Measurements from ENCODE around the gene KISS1.

DNA sequence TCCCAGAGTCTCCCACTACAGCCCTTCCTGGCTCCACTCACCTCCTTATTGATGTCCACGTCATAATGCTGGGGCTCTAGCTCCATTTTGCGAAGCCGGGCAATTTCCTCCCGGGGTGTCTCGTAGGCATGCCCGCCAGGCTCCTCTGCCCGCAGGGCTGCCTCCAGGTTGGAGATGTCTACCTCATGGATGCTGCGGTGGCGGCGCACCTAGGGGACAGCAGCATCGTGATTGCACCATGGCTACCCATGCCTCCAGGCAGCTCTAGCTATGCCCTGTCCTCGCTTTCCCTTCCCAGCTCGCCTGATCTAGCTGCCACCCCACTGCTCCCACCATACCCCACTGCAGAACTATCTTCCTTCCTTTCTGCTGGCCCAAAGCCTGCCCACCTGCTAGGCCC is 32.6 kb upstream of the KISS1 start:
- TF ChIP-seq, protein P1, sequence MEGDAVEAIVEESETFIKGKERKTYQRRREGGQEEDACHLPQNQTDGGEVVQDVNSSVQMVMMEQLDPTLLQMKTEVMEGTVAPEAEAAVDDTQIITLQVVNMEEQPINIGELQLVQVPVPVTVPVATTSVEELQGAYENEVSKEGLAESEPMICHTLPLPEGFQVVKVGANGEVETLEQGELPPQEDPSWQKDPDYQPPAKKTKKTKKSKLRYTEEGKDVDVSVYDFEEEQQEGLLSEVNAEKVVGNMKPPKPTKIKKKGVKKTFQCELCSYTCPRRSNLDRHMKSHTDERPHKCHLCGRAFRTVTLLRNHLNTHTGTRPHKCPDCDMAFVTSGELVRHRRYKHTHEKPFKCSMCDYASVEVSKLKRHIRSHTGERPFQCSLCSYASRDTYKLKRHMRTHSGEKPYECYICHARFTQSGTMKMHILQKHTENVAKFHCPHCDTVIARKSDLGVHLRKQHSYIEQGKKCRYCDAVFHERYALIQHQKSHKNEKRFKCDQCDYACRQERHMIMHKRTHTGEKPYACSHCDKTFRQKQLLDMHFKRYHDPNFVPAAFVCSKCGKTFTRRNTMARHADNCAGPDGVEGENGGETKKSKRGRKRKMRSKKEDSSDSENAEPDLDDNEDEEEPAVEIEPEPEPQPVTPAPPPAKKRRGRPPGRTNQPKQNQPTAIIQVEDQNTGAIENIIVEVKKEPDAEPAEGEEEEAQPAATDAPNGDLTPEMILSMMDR (optimal IDR thresholded peaks at IDR 0.05 in 1 of 3, IDR thresholded peaks at IDR 0.05 in 1 of 3, conservative IDR thresholded peaks at IDR 0.05 in 1 of 3; ENCODE audit: extremely low read depth in 1 of 3, insufficient read depth in 2 of 3, low read length in 3 of 3), result no peak
- no peak for TF ChIP-seq EZH2 (IDR thresholded peaks at IDR 0.05; ENCODE audit: low read length)
